D721Med (cell line): ENCODE data around the gene RUNDC1.

Source experiments
- DNase-seq: peaks from one replicate; pipeline ENCODE4 v3.0.0; 2011; ENCODE audit warnings: low spot score; ENCODE audit not compliant: insufficient read length
- FAIRE-seq: peaks from 2 replicates; lab custom pipeline; 2011; peaks lifted over from hg19 to GRCh38; lab: Jason Lieb, UNC
- CTCF ChIP-seq: IDR thresholded peaks from 2 replicates; pipeline ENCODE4 v1.5.1; 2012; ENCODE audit warnings: mild to moderate bottlenecking, control low read depth; ENCODE audit not compliant: insufficient read depth; ENCODE audit errors: missing control alignments

Gene RUNDC1

DNA sequence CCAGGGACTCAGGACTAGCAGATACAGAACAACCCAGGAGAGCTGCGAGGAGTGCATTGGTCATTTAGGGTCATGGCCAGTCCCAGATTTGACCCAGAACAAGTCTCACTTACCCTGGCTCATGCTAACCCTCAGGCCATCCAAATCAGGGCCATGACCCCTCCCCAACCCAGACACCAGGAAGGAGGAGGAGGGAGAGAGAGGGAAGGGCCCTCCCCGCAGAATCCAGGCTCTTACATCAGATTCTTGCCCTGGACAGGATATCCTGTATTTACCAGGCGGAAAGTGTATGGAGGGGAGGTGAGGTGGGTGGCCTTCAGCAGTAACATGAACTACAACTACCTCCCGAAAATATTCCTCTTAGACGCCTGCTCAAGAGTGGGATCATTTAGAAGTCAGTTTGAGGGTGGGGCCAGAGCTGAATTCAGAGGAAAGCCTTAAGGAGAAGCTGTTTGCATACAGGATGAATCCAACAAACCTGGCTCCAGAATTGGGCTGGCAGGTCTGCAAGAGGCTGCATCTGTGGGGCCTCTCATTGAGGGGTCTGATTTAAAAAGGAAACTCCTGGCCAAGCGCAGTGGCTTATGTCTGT, 39.8 kb downstream of the RUNDC1 start:
- FAIRE-seq (no peak), DNase-seq (no peak)
- TF ChIP-seq CTCF, result no peak

DNA sequence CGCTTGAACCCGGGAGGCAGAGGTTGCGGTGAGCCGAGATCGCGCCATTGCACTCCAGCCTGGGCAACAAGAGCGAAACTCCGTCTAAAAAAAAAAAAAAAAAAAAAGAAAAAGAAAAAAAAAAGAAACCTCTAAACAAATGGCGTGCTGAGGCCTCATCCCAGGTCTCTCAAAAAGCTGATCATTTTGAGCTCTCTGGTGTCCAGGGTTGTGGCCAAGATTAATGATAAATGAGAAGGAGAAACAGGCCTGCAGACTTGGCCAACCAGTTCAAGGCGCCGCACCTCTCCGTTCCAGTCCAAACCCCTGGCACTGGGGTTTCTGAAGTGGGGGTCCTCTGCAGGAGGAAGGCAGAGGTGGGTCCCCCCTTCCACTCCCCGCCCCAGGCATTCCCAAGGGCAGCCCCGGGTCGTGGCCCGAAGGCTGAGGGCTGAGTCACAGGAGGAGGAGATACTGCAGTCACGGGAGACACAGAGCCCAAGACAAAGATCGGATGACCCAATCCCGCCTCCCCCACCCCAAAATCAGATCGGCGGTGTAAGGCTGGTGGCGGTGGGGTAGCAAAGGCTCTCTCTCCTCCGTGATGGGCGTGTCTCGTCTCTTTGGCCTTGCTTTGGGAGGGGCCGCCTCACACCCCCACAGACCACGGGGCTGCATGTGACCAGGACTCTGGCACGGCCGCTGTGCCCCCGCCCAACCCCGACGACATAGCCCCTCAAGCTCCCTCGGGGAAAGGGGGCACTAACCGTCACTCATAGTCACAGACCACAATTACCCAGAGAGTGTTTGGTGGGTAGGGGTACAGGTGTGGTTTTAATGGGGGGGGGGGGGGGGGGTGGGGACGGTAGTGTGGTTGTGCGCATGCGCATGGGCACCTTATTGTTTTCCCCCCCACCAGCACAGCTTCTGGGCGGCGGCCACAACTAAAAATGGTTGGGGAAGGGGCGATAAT, 40.7 kb downstream of the RUNDC1 start:
- TF ChIP-seq CTCF, result no peak
- FAIRE-seq (no peak), DNase-seq (peak; percentile 84)

GRCh38 chr17:43021741-43022512, 41.6 kb downstream of the RUNDC1 start, which contains the start of gene VAT1:
TSS of gene VAT1 (minus strand) at chr17:43022385. CDS start at chr17:43022322, 63 bp downstream.
- TF ChIP-seq CTCF, result no peak
- no peak for FAIRE-seq
- peak; percentile 71 for DNase-seq

DNA sequence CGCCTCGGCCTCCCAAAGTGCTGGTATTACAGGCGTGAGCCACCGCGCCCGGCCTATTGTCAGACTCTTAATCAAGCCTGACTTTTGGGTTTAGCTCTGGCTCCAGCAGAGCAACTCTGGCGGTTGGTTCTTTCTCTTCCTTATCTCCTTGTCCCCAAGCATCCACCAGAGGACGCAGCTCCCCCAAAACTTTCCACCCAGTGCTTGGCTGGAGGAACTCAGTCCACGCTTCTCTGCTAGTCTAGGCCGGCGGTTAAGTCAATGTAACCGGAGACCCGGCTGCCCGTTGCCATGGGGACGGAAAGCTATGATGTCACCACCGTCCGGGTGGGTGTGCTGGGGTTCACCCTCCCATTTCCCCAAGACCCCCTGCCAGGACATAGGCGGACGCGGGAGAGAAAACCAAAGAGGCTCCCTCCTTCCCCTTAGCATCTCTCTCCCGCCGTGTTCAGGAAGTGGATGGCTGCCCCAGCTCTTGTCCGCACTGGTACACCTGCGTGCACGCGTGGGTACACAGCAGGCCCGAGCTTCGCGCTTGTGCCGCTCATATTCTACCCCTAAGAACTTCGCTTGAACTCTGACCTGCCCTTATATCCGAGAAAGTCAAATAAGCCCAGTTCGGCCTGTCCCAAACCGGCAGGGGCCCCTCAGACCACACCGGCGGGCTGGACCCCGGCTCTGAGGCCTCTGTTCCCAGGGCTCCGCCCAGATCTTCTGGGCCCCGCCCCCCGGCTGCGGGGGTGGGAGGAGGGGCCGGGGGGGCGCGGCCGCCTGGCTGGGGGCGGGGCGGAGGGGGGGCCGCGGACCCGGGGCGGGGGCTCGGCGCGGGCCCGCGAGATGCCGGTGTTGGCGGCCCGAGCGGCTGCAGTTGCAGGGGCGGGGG, 44.3 kb downstream of the RUNDC1 start, which contains the start of gene RND2:
Gene RND2 (plus strand): TSS at position 825 of the 883 bp plus-strand sequence. CDS start 117 bp downstream, outside the sequence.
- no peak for FAIRE-seq

DNA sequence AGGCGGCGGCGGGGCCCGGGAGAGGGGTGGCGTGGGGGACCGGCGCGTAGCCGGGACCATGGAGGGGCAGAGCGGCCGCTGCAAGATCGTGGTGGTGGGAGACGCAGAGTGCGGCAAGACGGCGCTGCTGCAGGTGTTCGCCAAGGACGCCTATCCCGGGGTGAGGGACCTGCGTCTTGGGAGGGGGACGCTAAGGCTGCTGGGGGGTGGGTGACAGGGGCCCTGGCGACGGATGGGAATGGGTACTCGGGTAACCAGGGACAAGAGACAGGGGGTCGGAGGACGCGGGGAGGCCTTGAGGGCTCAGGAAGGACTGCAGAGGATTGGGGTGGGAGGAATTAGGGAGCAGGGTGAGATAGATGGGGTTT, 44.9 kb downstream of the RUNDC1 start:
- no peak for TF ChIP-seq CTCF
- DNase-seq (no peak), FAIRE-seq (no peak)

More for the DNA sequence above, 44.3 kb downstream of the RUNDC1 start, which contains the start of gene RND2:
- DNase-seq, result peak; percentile 90
- peak; percentile 87 for TF ChIP-seq CTCF
